ENCODE data around the gene TBRG4.

The TBRG4 gene

GRCh38 chr7:45078125-45078681, 33.3 kb downstream of the TBRG4 start:
- H4K20me1 ChIP-seq: peaks cover 38% of the 10 kb centered on the region
- H3K4me1 ChIP-seq: peaks cover 16% of the 10 kb centered on the region
- H3K36me3 ChIP-seq: peaks cover 51% of the 10 kb centered on the region
- no peak overlapping the region for H3K4me2 ChIP-seq
- H3K9me3 ChIP-seq: no peaks in the 10 kb centered on the region
- H3K4me3 ChIP-seq: no peak overlapping the region
- H3K27ac ChIP-seq: no peak overlapping the region
- H3K27me3 ChIP-seq: no peaks in the 10 kb centered on the region
- TF ChIP-seq Cebpa-rat (IDR thresholded peaks at IDR 0.05): no peak
- H3K9ac ChIP-seq: no peak overlapping the region

- H4K20me1 ChIP-seq: peaks cover 44% of the 10 kb centered on the region
- H3K4me1 ChIP-seq: peaks cover 16% of the 10 kb centered on the region
- peaks cover 58% of the 10 kb centered on the region for H3K36me3 ChIP-seq
- H3K27ac ChIP-seq: no peak overlapping the region
- no peak overlapping the region for H3K4me3 ChIP-seq
- no peak overlapping the region for H3K4me2 ChIP-seq
- H3K27me3 ChIP-seq: no peaks in the 10 kb centered on the region
- no peak for TF ChIP-seq Cebpa-rat (IDR thresholded peaks at IDR 0.05)
- no peak overlapping the region for H3K9ac ChIP-seq
- no peaks in the 10 kb centered on the region for H3K9me3 ChIP-seq
Observed at GRCh38 chr7:45077579-45077978, 33.9 kb downstream of the TBRG4 start.

GRCh38 chr7:45076946-45077345, 34.6 kb downstream of the TBRG4 start:
- Histone ChIP-seq H3K4me3 (no peak overlapping the region), H3K9me3 (no peaks in the 10 kb centered on the region), H3K36me3 (peaks cover 64% of the 10 kb centered on the region), H3K4me1 (peaks cover 13% of the 10 kb centered on the region), H3K27me3 (no peaks in the 10 kb centered on the region), H3K27ac (no peak overlapping the region; the same call in 1 of the 2 replicates), H4K20me1 (peaks cover 51% of the 10 kb centered on the region), H3K9ac (no peak overlapping the region), H3K4me2 (no peak overlapping the region)
- TF ChIP-seq Cebpa-rat (IDR thresholded peaks at IDR 0.05): no peak

GRCh38 chr7:45075871-45076796, 35.4 kb downstream of the TBRG4 start:
- peaks cover 7% of the 10 kb centered on the region; the same call in 1 of the 2 replicates for H3K4me1 ChIP-seq
- peaks cover 72% of the 10 kb centered on the region for H3K36me3 ChIP-seq
- no peaks in the 10 kb centered on the region for H3K9me3 ChIP-seq
- H4K20me1 ChIP-seq: peaks cover 56% of the 10 kb centered on the region
- no peak overlapping the region for H3K9ac ChIP-seq
- H3K4me2 ChIP-seq: no peak overlapping the region
- H3K27me3 ChIP-seq: no peaks in the 10 kb centered on the region
- no peak for TF ChIP-seq Cebpa-rat (IDR thresholded peaks at IDR 0.05)
- H3K27ac ChIP-seq: no peak overlapping the region
- no peak overlapping the region for H3K4me3 ChIP-seq

- H3K9ac ChIP-seq: no peak overlapping the region
- peaks cover 7% of the 10 kb centered on the region; the same call in 1 of the 2 replicates for H3K4me1 ChIP-seq
- no peak overlapping the region for H3K27ac ChIP-seq
- no peaks in the 10 kb centered on the region for H3K27me3 ChIP-seq
- H4K20me1 ChIP-seq: peaks cover 63% of the 10 kb centered on the region
- peaks cover 78% of the 10 kb centered on the region for H3K36me3 ChIP-seq
- no peak for TF ChIP-seq Cebpa-rat (IDR thresholded peaks at IDR 0.05)
- no peaks in the 10 kb centered on the region for H3K9me3 ChIP-seq
- H3K4me3 ChIP-seq: no peak overlapping the region
- H3K4me2 ChIP-seq: no peak overlapping the region
Observed at GRCh38 chr7:45075355-45075644, 36.2 kb downstream of the TBRG4 start.

GRCh38 chr7:45074528-45075354, 36.8 kb downstream of the TBRG4 start:
- no peak overlapping the region for H3K27ac ChIP-seq
- H3K4me2 ChIP-seq: no peak overlapping the region
- H3K4me3 ChIP-seq: no peak overlapping the region
- no peak overlapping the region for H3K9ac ChIP-seq
- no peaks in the 10 kb centered on the region for H3K9me3 ChIP-seq
- no peaks in the 10 kb centered on the region for H3K27me3 ChIP-seq
- peaks cover 7% of the 10 kb centered on the region; the same call in 1 of the 2 replicates for H3K4me1 ChIP-seq
- peaks cover 68% of the 10 kb centered on the region for H4K20me1 ChIP-seq
- TF ChIP-seq Cebpa-rat (IDR thresholded peaks at IDR 0.05): no peak
- H3K36me3 ChIP-seq: peaks cover 84% of the 10 kb centered on the region

- Histone ChIP-seq H3K27me3 (no peaks in the 10 kb centered on the region), H3K9ac (no peak overlapping the region)
Observed at GRCh38 chr7:45073786-45074527, 37.5 kb downstream of the TBRG4 start.

GRCh38 chr7:45073031-45073785, 38.3 kb downstream of the TBRG4 start:
- H3K36me3 ChIP-seq: peaks cover 97% of the 10 kb centered on the region
- H4K20me1 ChIP-seq: peaks cover 83% of the 10 kb centered on the region

More at GRCh38 chr7:45073786-45074527, 37.5 kb downstream of the TBRG4 start:
- Histone ChIP-seq H4K20me1 (peaks cover 76% of the 10 kb centered on the region), H3K36me3 (peaks cover 92% of the 10 kb centered on the region), H3K9me3 (no peaks in the 10 kb centered on the region), H3K4me2 (no peak overlapping the region), H3K4me1 (peaks cover 7% of the 10 kb centered on the region; the same call in 1 of the 2 replicates), H3K4me3 (no peak overlapping the region), H3K27ac (no peak overlapping the region)
- TF ChIP-seq Cebpa-rat (IDR thresholded peaks at IDR 0.05): no peak

More at GRCh38 chr7:45073031-45073785, 38.3 kb downstream of the TBRG4 start:
- no peak overlapping the region for H3K9ac ChIP-seq
- H3K27me3 ChIP-seq: no peaks in the 10 kb centered on the region
- no peak overlapping the region for H3K4me2 ChIP-seq
- TF ChIP-seq Cebpa-rat (IDR thresholded peaks at IDR 0.05): no peak
- peaks cover 14% of the 10 kb centered on the region for H3K4me1 ChIP-seq
- H3K4me3 ChIP-seq: no peak overlapping the region
- H3K9me3 ChIP-seq: no peaks in the 10 kb centered on the region
- 0 out of 2 replicates have a peak overlapping the region, but pooled peaks have one; percentile 9 for H3K27ac ChIP-seq

Data from BLaER1 (cell line).